GM12878 (cell line): Measurements from ENCODE around the gene MACF1. TPM values are rescaled to one million over a fixed set of nuclear protein-coding genes. Genes with fewer than 3 reads are reported as not detected.

ENCODE experiments used
- ATAC-seq: fragments of 200-7000 bp; cut with Tn5 transposase; 3 replicates; pipeline ENCODE4 v1.9.1; 2020; ENCODE audit warnings: mild to moderate bottlenecking, moderate library complexity
- BruUV-seq: library from RNA; stranded (reverse); fragments of 400-500 nt; replicated peaks from 2 replicates; lab custom pipeline; 2021; lab: Mats Ljungman, UMichigan
- CTCF ChIA-PET: fragments of 300-600 bp; sonication (Branson Sonifier 250); formaldehyde crosslinking; extraction: SDS; loops from one replicate; lab custom pipeline; 2021; ENCODE audit warnings: inconsistent platforms; lab: Yijun Ruan, JAX
- POLR2A ChIA-PET: fragments of 350-600 bp; formaldehyde crosslinking; extraction: SDS; loops from one replicate; lab custom pipeline; 2021; ENCODE audit warnings: inconsistent platforms; lab: Charles Lee
- RAD21 ChIA-PET: fragments of 300-600 bp; sonication (Branson Sonifier 250); formaldehyde crosslinking; loops from one replicate; lab custom pipeline; 2023; ENCODE audit warnings: antibody characterized with exemption; ENCODE audit not compliant: unreplicated experiment; lab: Charles Lee
- SMC1A ChIA-PET: fragments of 300-600 bp; sonication (Branson Sonifier 250); formaldehyde crosslinking; loops from one replicate; lab custom pipeline; 2023; ENCODE audit not compliant: unreplicated experiment, uncharacterized antibody; lab: Charles Lee
- DNase-seq: peaks from one replicate; pipeline ENCODE4 v3.0.0-alpha.2; 2011; ENCODE audit warnings: low read depth, low spot score
- FAIRE-seq: peaks from 3 replicates; lab custom pipeline; 2011; peaks lifted over from hg19 to GRCh38; lab: Jason Lieb, UNC
- H2AFZ ChIP-seq: 2 replicates; pipeline ENCODE4 v1.6.0; 2011; ENCODE audit warnings: low read depth, low read length, control low read depth; ENCODE audit not compliant: control insufficient read depth
- H3K27ac ChIP-seq: 2 replicates; pipeline ENCODE4 v1.5.1; 2011; ENCODE audit warnings: control low read depth; ENCODE audit not compliant: control insufficient read depth, insufficient read depth
- H3K27me3 ChIP-seq, 2 experiments: replicated peaks in 1 of 2; 2 replicates each; pipeline versions ENCODE4 v1.6.0 to v1.6.1; 2011; ENCODE audit warnings: low read length in 1 of 2; ENCODE audit not compliant: control insufficient read depth in 2 of 2, insufficient read depth in 2 of 2
- H3K36me3 ChIP-seq, 2 experiments: 2 replicates each; pipeline ENCODE4 v1.5.1; 2011; ENCODE audit warnings: low read length in 1 of 2; ENCODE audit not compliant: control insufficient read depth in 2 of 2, insufficient read depth in 2 of 2
- H3K4me1 ChIP-seq: 2 replicates; pipeline ENCODE4 v1.6.1; 2011; ENCODE audit warnings: mild to moderate bottlenecking, low read length, moderate library complexity, mixed read lengths; ENCODE audit not compliant: control insufficient read depth, insufficient read depth
- H3K4me2 ChIP-seq: 2 replicates; pipeline ENCODE4 v1.6.0; 2011; ENCODE audit warnings: control low read depth; ENCODE audit not compliant: control insufficient read depth, insufficient read depth
- H3K4me3 ChIP-seq: fragments of 200-600 bp; sonication (generic); 2 replicates; pipeline ENCODE4 v1.5.1; 2016
- H3K79me2 ChIP-seq: 2 replicates; pipeline ENCODE4 v1.6.0; 2011; ENCODE audit warnings: low read length; ENCODE audit not compliant: control insufficient read depth, insufficient read depth
- H3K9ac ChIP-seq: 2 replicates; pipeline ENCODE4 v1.8.0; 2011; ENCODE audit warnings: low read length, control low read depth, mixed read lengths; ENCODE audit not compliant: control insufficient read depth, insufficient read depth
- H3K9me3 ChIP-seq: replicated peaks from 3 replicates; pipeline ENCODE4 v1.5.1; 2011; ENCODE audit warnings: mild to moderate bottlenecking, low read length; ENCODE audit not compliant: control insufficient read depth, insufficient read depth
- H4K20me1 ChIP-seq: 2 replicates; pipeline ENCODE4 v1.6.0; 2011; ENCODE audit not compliant: control insufficient read depth, insufficient read depth
- BCL11A ChIP-seq: IDR thresholded peaks from 2 replicates; pipeline ENCODE4 v1.6.1; 2011; ENCODE audit warnings: low read depth, low read length
- CEBPB ChIP-seq, 2 experiments: fragments of 150-350 bp in 1 of 2; IDR thresholded peaks; 2 replicates each; pipeline ENCODE4 v1.6.1; 2012 to 2014; ENCODE audit warnings: low read depth in 2 of 2, low read length in 2 of 2, borderline replicate concordance in 1 of 2, inconsistent platforms in 1 of 2
- CREM ChIP-seq: IDR thresholded peaks from 2 replicates; pipeline ENCODE4 v1.6.1; 2014; ENCODE audit warnings: antibody characterized with exemption, low read depth
- DPF2 ChIP-seq: fragments of 450-650 bp; IDR thresholded peaks from 2 replicates; pipeline ENCODE4 v1.6.1; 2017; ENCODE audit warnings: mild to moderate bottlenecking
- EGR1 ChIP-seq, 2 experiments: IDR thresholded peaks; 1 replicate in 1 of 2; 2 replicates in 1 of 2; pipeline ENCODE4 v1.6.1; 2011 to 2012; ENCODE audit warnings: low read depth in 2 of 2, low read length in 2 of 2, borderline replicate concordance in 1 of 2, mild to moderate bottlenecking in 1 of 2, moderate library complexity in 1 of 2
- FOS ChIP-seq: IDR thresholded peaks from 3 replicates; pipeline ENCODE4 v1.6.1; 2011; ENCODE audit warnings: borderline replicate concordance; ENCODE audit not compliant: insufficient read length; ENCODE audit errors: extremely low read depth
- KLF5 ChIP-seq: fragments of 450-650 bp; IDR thresholded peaks from 2 replicates; pipeline ENCODE4 v1.6.1; 2014; ENCODE audit warnings: mild to moderate bottlenecking; ENCODE audit not compliant: partially characterized antibody
- MXI1 ChIP-seq: fragments of 150-350 bp; IDR thresholded peaks from 2 replicates; pipeline ENCODE4 v1.6.1; 2011; ENCODE audit warnings: low read depth, mild to moderate bottlenecking, inconsistent platforms, low read length, improper control_type of control experiment
- NFYA ChIP-seq: IDR thresholded peaks from 2 replicates; pipeline ENCODE4 v1.6.1; 2011; ENCODE audit warnings: low read depth, mild to moderate bottlenecking, low read length, improper control_type of control experiment, borderline replicate concordance
- NFYB ChIP-seq: IDR thresholded peaks from 2 replicates; pipeline ENCODE4 v1.6.1; 2011; ENCODE audit warnings: low read depth, mild to moderate bottlenecking, low read length, improper control_type of control experiment, moderate library complexity; ENCODE audit not compliant: insufficient read depth
- PBX3 ChIP-seq: IDR thresholded peaks from 2 replicates; pipeline ENCODE4 v1.6.1; 2011; ENCODE audit warnings: mild to moderate bottlenecking, low read depth, low read length, moderate library complexity; ENCODE audit not compliant: insufficient replicate concordance
- SIN3A ChIP-seq: IDR thresholded peaks from 2 replicates; pipeline ENCODE4 v1.6.1; 2012; ENCODE audit warnings: low read depth, low read length, improper control_type of control experiment
- SMAD5 ChIP-seq: IDR thresholded peaks from 2 replicates; pipeline ENCODE4 v1.6.1; 2016; ENCODE audit warnings: antibody characterized with exemption, low read depth
- ZNF274 ChIP-seq: IDR thresholded peaks from one replicate; pipeline ENCODE4 v1.8.0; 2011; ENCODE audit not compliant: insufficient read length, insufficient read depth
- in situ Hi-C: fragments of 300-500 bp; cut with MboI; formaldehyde crosslinking; loops from 9 replicates; pipeline ENCODE4 v1.14.3; 2018; ENCODE audit warnings: mixed read lengths
- intact Hi-C: fragments of 100-400 bp; cut with micrococcal nuclease; formaldehyde crosslinking; loops from one replicate; pipeline ENCODE4 v1.14.2; 2022; ENCODE audit not compliant: unreplicated experiment
- polyA plus RNA-seq, 11 experiments: library from polyadenylated mRNA; depleted of rRNA in 4 of 11; unstranded in 6 of 11; stranded (reverse) in 5 of 11; fragments of >200 nt; fragmentation: Nextera tagmentation in 4 of 11; fragmentation: Illumina TruSeq in 1 of 11; extraction: Ambion mirVana in 4 of 11; extraction: Trizol in 1 of 11; gene quantifications; 1 replicate in 1 of 11; 2 replicates in 10 of 11; pipeline versions ENCODE4 v1.2.1 to v1.2.3, GENCODE V29; 2011 to 2016; ENCODE audit warnings: inconsistent platforms in 2 of 11, missing spikeins in 2 of 11, low read depth in 1 of 11
- total RNA-seq, 4 experiments: library from RNA; depleted of rRNA in 3 of 4; stranded (reverse); fragments of >200 nt in 3 of 4; fragmentation: Illumina TruSeq in 1 of 4; extraction: Trizol in 1 of 4; gene quantifications; 2 replicates each; pipeline versions ENCODE4 v1.2.1 to v1.2.3, GENCODE V29; 2013 to 2021
- TF ChIP-seq, protein P1 (sequence below): IDR thresholded peaks from 2 replicates; pipeline ENCODE4 v1.6.1; 2012; ENCODE audit warnings: low read depth, low read length, improper control_type of control experiment
- TF ChIP-seq, protein P2 (sequence below): fragments of 150-350 bp; IDR thresholded peaks from 2 replicates; pipeline ENCODE4 v1.6.1; 2014; ENCODE audit warnings: mild to moderate bottlenecking, low read depth, low read length
- TF ChIP-seq, protein P3 (sequence below): IDR thresholded peaks from 2 replicates; pipeline ENCODE4 v1.6.1; 2011; ENCODE audit warnings: low read depth, low read length, improper control_type of control experiment, borderline replicate concordance

MACF1 gene
- total and polyA plus RNA-seq, 10 of the 15 experiments (the other 5 are each of a cell fraction or from before 2014, with no cell fraction given) = 15.5 to 201 (median 76.9) TPM

GRCh38 chr1:39425634-39426033, 221.1 kb downstream of the MACF1 start:
- Histone ChIP-seq H2AFZ (no peak overlapping the region), H3K36me3 (peaks cover 9 to 19% of the 10 kb centered on the region in 2 experiments), H3K4me1 (no peaks in the 10 kb centered on the region), H3K79me2 (no peaks in the 10 kb centered on the region; the same call in 1 of the 2 replicates), H3K27ac (no peak overlapping the region), H3K4me2 (no peak overlapping the region), H3K4me3 (no peak overlapping the region), H3K27me3 (no peaks in the 10 kb centered on the region), H3K9ac (no peak overlapping the region), H4K20me1 (no peaks in the 10 kb centered on the region), H3K9me3 (no peaks in the 10 kb centered on the region)
- ATAC-seq (no peak), FAIRE-seq (no peak), DNase-seq (no peak)
- no TSS peak for BruUV-seq
- intact Hi-C loops (no loop called here), in situ Hi-C loops (no loop called here)
- TF ChIP-seq ZNF274 (no peak), BCL11A (no peak), NFYB (no peak), EGR1 (IDR thresholded peaks at IDR 0.05; ENCODE audit: borderline replicate concordance in 1 of 2, low read depth in 2 of 2, low read length in 2 of 2) (no peak), FOS (no peak), MXI1 (no peak), SMAD5 (no peak), SIN3A (no peak), CREM (no peak), CEBPB (IDR thresholded peaks at IDR 0.05; ENCODE audit: borderline replicate concordance in 1 of 2, low read depth in 2 of 2, low read length in 2 of 2) (no peak), PBX3 (no peak), NFYA (no peak), KLF5 (no peak), DPF2 (no peak)
- TF ChIP-seq, protein P1, sequence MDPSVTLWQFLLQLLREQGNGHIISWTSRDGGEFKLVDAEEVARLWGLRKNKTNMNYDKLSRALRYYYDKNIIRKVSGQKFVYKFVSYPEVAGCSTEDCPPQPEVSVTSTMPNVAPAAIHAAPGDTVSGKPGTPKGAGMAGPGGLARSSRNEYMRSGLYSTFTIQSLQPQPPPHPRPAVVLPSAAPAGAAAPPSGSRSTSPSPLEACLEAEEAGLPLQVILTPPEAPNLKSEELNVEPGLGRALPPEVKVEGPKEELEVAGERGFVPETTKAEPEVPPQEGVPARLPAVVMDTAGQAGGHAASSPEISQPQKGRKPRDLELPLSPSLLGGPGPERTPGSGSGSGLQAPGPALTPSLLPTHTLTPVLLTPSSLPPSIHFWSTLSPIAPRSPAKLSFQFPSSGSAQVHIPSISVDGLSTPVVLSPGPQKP = no peak
- TF ChIP-seq, protein P2, sequence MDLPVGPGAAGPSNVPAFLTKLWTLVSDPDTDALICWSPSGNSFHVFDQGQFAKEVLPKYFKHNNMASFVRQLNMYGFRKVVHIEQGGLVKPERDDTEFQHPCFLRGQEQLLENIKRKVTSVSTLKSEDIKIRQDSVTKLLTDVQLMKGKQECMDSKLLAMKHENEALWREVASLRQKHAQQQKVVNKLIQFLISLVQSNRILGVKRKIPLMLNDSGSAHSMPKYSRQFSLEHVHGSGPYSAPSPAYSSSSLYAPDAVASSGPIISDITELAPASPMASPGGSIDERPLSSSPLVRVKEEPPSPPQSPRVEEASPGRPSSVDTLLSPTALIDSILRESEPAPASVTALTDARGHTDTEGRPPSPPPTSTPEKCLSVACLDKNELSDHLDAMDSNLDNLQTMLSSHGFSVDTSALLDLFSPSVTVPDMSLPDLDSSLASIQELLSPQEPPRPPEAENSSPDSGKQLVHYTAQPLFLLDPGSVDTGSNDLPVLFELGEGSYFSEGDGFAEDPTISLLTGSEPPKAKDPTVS = no peak
- TF ChIP-seq, protein P3, sequence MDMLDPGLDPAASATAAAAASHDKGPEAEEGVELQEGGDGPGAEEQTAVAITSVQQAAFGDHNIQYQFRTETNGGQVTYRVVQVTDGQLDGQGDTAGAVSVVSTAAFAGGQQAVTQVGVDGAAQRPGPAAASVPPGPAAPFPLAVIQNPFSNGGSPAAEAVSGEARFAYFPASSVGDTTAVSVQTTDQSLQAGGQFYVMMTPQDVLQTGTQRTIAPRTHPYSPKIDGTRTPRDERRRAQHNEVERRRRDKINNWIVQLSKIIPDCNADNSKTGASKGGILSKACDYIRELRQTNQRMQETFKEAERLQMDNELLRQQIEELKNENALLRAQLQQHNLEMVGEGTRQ = no peak
- ChIA-PET SMC1A (interaction anchor here (0.7 to 2.8 kb wide), 13 partner anchors 9 to 340 kb away, joined by 3 to 15 read pairs (median 3); no protein-coding TSS in a partner anchor), CTCF (interaction anchor here (1.0 to 2.3 kb wide), 5 partner anchors 11 to 160 kb away, joined by 3 to 7 read pairs (median 4); no protein-coding TSS in a partner anchor), RAD21 (interaction anchor here (1.7 kb wide), 1 partner anchor 14 kb away, joined by 4 read pairs; no protein-coding TSS in a partner anchor), POLR2A (no interaction called here)
